Parathyroid adenoma (tissue), 2 donors: ENCODE results near the gene C4orf50.
"Not testable (repeated sequence)": the region's sequence is repeated elsewhere in the genome, so short reads cannot be mapped to it uniquely, and the experiment has no call there.

Experiments used
- H2AFZ ChIP-seq: fragments of 300-600 bp; sonication (generic); one replicate; pipeline ENCODE4 v1.7.0; 2017; ENCODE audit warnings: antibody characterized with exemption, mild to moderate bottlenecking
- H3K27ac ChIP-seq: fragments of 300-600 bp; sonication (generic); one replicate; pipeline ENCODE4 v1.7.0; 2017
- H3K27me3 ChIP-seq: fragments of 300-600 bp; sonication (generic); one replicate; pipeline ENCODE4 v1.7.0; 2017; ENCODE audit warnings: low read length; ENCODE audit not compliant: control insufficient read depth, insufficient read depth
- H3K36me3 ChIP-seq: fragments of 300-600 bp; sonication (generic); one replicate; pipeline ENCODE4 v1.7.0; 2017; ENCODE audit warnings: low read length; ENCODE audit not compliant: control insufficient read depth, insufficient read depth
- H3K4me1 ChIP-seq: fragments of 300-600 bp; sonication (generic); one replicate; pipeline ENCODE4 v1.7.0; 2017; ENCODE audit warnings: control low read depth
- H3K4me2 ChIP-seq: fragments of 300-600 bp; sonication (generic); one replicate; pipeline ENCODE4 v1.7.0; 2017; ENCODE audit warnings: low read length
- H3K4me3 ChIP-seq: fragments of 300-600 bp; sonication (generic); one replicate; pipeline ENCODE4 v1.7.0; 2017; ENCODE audit warnings: low read depth, low read length
- H3K79me2 ChIP-seq: fragments of 300-600 bp; sonication (generic); one replicate; pipeline ENCODE4 v1.7.0; 2017; ENCODE audit warnings: control low read depth
- H3K9ac ChIP-seq: fragments of 300-600 bp; sonication (generic); one replicate; pipeline ENCODE4 v1.7.0; 2017; ENCODE audit warnings: mild to moderate bottlenecking
- H3K9me3 ChIP-seq: fragments of 300-600 bp; sonication (generic); one replicate; pipeline ENCODE4 v1.7.0; 2017; ENCODE audit warnings: low read length; ENCODE audit not compliant: control insufficient read depth
- CTCF ChIP-seq: fragments of 300-600 bp; sonication (generic); IDR thresholded peaks from one replicate; pipeline ENCODE4 v1.7.0; 2017; ENCODE audit warnings: antibody characterized with exemption, mild to moderate bottlenecking
- donor health status: primary hyperparathyroidism.

The C4orf50 gene

GRCh38 chr4:5863461-5864113 is 154.6 kb downstream of the C4orf50 start:
- TF ChIP-seq CTCF: no peak
- Histone ChIP-seq H3K9ac (no peak overlapping the region), H3K4me1 (no peaks in the 10 kb centered on the region), H3K4me2 (no peak overlapping the region), H2AFZ (no peak overlapping the region), H3K27me3 (no peaks in the 10 kb centered on the region), H3K79me2 (no peaks in the 10 kb centered on the region), H3K9me3 (no peaks in the 10 kb centered on the region), H3K36me3 (no peaks in the 10 kb centered on the region), H3K4me3 (no peak overlapping the region), H3K27ac (no peak overlapping the region)

GRCh38 chr4:5858020-5858769 is 160.0 kb downstream of the C4orf50 start:
- Histone ChIP-seq H3K4me2 (no peak overlapping the region), H3K36me3 (no peaks in the 10 kb centered on the region), H2AFZ (no peak overlapping the region), H3K9me3 (no peaks in the 10 kb centered on the region), H3K27ac (no peak overlapping the region), H3K9ac (no peak overlapping the region), H3K4me3 (no peak overlapping the region), H3K27me3 (no peaks in the 10 kb centered on the region), H3K4me1 (no peaks in the 10 kb centered on the region), H3K79me2 (no peaks in the 10 kb centered on the region)
- TF ChIP-seq CTCF: no peak

- Histone ChIP-seq H3K4me3 (no peak overlapping the region), H3K27ac (no peak overlapping the region), H3K9me3 (no peaks in the 10 kb centered on the region), H3K36me3 (no peaks in the 10 kb centered on the region), H3K4me2 (no peak overlapping the region), H3K9ac (no peak overlapping the region), H2AFZ (no peak overlapping the region), H3K27me3 (no peaks in the 10 kb centered on the region), H3K4me1 (no peaks in the 10 kb centered on the region), H3K79me2 (no peaks in the 10 kb centered on the region)
- TF ChIP-seq CTCF: no peak
Measured at GRCh38 chr4:5857199-5857598, 161.0 kb downstream of the C4orf50 start.

GRCh38 chr4:5856362-5856761 is 161.9 kb downstream of the C4orf50 start:
- H3K27ac ChIP-seq, H3K36me3 ChIP-seq, H2AFZ ChIP-seq, H3K27me3 ChIP-seq, H3K4me2 ChIP-seq, H3K4me3 ChIP-seq, H3K4me1 ChIP-seq, H3K79me2 ChIP-seq, H3K9ac ChIP-seq, H3K9me3 ChIP-seq: not testable (repeated sequence)

- no peak for TF ChIP-seq CTCF
- H2AFZ ChIP-seq: no peak overlapping the region
- no peak overlapping the region for H3K4me2 ChIP-seq
- no peaks in the 10 kb centered on the region for H3K4me1 ChIP-seq
- H3K9ac ChIP-seq: no peak overlapping the region
- H3K36me3 ChIP-seq: no peaks in the 10 kb centered on the region
- H3K27ac ChIP-seq: no peak overlapping the region
- no peak overlapping the region for H3K4me3 ChIP-seq
- H3K9me3 ChIP-seq: no peaks in the 10 kb centered on the region
- no peaks in the 10 kb centered on the region for H3K27me3 ChIP-seq
- H3K79me2 ChIP-seq: no peaks in the 10 kb centered on the region
Measured at GRCh38 chr4:5854929-5855328, 163.3 kb downstream of the C4orf50 start.
